Melanocyte of skin (primary cell): ENCODE data around the gene LAGE3. TPM values are rescaled to one million over a fixed set of nuclear protein-coding genes. Genes with fewer than 3 reads are reported as not detected.

Source experiments
- small RNA-seq, 2 donors: library from RNA; depleted of rRNA; stranded (forward); fragments of <200 nt; gene quantifications; one replicate each; pipeline ENCODE3, GENCODE V24; 2012
- total RNA-seq, 2 donors: library from RNA; depleted of rRNA; stranded (reverse); fragments of >200 nt; gene quantifications; 2 replicates each; pipeline ENCODE4 v1.2.3, GENCODE V29; 2012

The LAGE3 gene, protein sequence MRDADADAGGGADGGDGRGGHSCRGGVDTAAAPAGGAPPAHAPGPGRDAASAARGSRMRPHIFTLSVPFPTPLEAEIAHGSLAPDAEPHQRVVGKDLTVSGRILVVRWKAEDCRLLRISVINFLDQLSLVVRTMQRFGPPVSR
- total RNA-seq = 10 to 100 TPM; 25.5 to 33.6 TPM

DNA sequence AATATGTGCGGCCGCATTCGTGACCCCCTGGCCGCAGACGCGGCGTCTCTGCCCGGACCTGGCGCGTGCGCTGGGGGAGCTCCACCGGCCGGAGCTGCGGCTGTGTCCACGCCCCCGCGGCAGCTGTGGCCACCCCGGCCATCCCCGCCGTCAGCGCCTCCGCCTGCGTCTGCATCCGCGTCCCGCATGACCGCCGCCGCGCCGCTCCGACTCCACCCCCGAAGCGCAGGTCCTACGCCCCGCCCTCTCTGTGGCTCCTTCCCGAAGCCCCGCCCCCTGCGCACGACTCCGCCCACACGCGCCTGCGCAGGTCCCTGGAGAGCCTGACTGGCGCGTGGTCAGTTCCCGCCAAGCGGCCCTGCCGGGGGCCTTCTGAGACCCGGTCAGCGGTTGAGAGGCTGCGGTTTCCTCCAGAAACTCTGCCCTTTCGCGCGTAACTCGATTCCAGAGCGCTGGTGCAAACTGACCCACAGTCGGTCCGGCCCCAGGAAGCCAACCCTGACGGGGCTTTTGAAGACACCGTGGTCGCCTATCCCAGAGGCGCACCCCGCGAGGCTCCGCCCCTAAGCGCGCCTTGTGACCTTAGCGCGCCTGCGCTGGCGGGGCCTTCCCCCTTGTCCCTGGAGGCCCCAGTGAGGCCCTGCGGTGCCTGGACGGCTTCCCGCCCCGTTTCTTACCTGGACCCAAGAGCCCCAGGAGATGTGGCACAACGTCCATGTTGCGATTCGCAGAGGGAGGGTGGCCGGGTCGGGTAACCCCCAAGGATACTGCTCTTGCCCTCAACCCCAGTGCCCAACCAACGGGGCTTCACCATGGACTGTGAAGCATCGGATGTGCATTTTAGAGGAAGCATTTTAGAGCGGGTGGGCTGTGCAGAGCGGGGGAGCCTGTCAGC lies at the start of gene LAGE3:
Gene LAGE3 (minus strand): TSS at position 554 of the 895 bp plus-strand sequence. CDS start 366 bp downstream, at position 188.

DNA sequence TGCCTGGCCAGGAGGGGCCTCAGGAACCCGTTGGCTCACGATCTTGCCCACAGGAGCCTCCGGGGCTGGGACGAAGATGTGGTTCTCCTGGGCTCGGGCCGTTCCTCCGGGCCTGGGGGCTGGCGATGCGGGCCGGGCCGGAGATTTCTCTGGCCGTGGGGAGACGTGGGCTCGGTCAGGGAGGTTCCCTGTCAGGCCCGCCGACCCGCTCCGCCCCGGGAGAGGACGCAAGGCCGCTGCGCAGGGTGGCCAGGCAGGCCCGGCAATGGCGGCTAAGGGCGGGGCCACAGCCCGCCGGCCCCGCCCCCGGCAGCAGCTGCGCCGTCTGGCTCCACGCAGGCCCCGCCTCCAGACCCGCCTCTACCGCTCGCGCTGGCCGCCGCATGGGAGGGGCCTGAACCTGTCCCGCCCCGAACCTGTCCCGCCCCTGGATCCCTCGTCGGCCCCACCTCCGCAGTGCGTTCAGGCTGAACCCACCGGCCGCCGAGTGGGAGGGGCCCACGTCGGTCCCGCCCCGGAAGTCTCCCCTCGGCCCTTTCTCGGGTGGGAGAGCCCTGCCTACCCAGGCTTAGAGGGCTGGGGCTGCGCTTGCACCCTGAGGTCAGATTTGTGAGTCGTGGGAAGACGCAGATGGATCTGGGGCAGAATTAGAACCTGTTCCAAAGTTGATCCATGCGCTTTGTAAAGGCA lies 37.0 kb upstream of the LAGE3 start, which contains the start of gene FAM3A:
Gene FAM3A (minus strand): TSS at position 267 of the 690 bp plus-strand sequence. CDS start 460 bp downstream, outside the sequence.

DNA sequence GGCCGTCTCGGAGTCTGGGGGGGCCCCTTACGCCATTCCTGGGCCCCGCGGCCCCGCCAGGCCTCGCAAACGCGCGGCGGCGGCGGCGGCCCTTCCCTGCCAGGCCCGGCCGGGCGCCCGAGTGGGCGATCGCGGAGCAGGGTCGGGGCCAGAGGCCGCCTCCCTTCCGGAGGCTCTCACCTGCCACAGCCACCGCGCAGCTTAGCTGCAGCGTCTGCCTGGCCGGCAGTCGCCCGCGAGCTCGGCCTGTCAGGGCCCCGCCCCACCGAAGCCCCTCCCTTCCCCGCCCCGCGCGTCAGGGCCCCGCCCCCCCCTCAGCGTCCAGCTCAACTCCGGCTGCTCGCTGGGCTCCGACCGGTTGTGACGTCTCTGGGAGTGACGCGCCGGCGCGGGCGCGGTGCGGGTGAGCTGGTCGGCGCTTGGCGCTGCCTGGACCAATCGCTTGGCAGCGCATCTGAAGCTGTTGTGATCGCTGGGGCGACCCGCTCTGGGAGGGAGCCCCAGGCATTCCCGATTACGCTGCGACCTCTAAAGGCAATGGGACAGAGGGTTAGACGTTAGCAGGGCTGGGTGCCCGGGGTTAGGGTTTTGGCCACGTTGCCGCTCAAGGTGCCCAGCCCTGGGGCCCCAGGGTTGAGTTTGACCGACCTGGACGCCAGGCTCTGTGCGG lies 11.5 kb upstream of the LAGE3 start, which contains the start of gene SLC10A3:
Gene SLC10A3 (minus strand): TSS at position 216 of the 670 bp plus-strand sequence. CDS start 1,689 bp downstream, outside the sequence.

DNA sequence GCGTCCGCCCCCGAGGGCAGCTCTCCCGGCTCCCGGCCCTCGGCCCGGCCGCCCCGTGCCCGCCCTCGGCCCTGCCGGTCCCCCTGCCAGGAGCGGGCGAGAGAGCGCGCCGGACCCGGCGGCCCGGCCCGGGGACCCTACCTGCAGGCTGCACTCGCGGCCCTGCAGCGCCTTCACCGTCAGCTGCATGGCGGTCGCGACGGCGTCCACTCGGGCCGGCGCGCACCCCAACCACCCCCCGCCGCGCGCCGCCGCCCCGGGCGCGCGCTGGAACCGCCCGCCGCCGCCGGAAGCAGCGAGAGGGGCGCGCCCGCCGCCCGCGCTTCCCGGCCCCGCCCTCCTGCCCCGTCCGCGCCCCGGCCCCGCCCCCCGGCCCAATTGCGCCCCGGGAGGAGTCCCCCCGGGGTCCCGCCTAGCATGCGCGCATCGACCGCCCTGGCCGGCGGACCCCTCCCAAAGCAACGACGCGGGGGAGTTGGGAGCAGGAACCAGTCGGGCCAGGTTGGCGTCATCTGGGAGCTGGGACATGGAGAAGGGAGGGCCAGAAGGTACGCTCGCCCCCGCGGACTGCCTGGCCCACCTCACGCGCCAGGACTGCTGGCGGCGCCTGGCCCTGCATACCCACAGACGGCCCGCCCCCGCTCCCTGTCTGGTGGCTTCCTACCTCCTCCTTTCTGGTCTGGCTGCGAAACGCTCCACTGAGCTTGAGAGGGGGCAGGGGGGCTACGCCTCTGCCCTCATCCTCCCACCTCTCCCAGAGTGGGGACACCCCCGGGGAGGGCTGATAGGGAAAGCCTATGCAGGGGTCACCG lies 7.5 kb upstream of the LAGE3 start, which contains the start of gene UBL4A:
Gene UBL4A (minus strand): TSS at position 220 of the 812 bp plus-strand sequence. CDS start 31 bp downstream, at position 189.

DNA sequence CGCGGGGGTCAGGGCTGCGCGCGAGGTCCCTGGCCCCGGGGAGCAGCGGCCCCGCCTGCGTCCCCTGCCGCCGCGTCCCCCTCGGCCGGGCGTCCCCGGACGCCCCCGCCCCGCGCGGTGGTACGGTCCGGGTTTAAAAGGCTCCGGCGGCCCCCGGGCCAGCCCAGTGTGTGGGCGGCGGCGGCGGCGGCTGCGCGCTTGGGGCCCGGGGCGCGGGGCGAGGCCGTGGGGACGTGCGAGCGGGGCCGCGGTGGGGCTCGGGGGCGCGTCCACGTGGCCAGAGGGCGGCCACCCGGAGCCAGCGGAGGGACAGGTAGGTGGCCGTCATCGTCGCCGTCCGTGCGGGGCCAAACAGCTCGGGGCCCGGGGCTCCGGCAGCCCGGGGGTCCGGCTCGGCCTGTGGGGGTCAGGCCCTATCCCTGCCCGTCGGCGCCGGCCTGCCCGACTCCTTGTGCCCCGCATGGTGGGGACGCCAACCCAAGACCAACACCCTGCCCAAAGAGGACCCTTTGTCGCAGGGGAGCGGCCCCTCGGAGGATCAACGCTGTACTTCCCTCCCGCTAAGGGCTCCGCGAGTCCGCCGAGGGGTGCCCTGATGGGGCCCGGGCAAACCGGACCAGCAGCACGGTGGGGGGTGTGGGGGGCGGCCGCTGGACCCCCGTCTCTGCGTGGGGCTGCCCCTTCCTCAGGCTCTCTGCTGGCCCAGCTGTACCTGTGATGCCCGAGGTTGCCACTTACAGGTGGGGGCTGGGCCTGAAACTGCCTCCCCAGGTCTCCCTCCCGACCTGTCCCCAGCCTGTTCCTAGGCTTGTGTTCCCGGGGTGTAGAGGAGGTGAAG lies 20.7 kb downstream of the LAGE3 start, which contains the start of gene PLXNA3:
Gene PLXNA3 (plus strand): TSS at position 166 of the 838 bp plus-strand sequence. CDS start 1,903 bp downstream, outside the sequence.

DNA sequence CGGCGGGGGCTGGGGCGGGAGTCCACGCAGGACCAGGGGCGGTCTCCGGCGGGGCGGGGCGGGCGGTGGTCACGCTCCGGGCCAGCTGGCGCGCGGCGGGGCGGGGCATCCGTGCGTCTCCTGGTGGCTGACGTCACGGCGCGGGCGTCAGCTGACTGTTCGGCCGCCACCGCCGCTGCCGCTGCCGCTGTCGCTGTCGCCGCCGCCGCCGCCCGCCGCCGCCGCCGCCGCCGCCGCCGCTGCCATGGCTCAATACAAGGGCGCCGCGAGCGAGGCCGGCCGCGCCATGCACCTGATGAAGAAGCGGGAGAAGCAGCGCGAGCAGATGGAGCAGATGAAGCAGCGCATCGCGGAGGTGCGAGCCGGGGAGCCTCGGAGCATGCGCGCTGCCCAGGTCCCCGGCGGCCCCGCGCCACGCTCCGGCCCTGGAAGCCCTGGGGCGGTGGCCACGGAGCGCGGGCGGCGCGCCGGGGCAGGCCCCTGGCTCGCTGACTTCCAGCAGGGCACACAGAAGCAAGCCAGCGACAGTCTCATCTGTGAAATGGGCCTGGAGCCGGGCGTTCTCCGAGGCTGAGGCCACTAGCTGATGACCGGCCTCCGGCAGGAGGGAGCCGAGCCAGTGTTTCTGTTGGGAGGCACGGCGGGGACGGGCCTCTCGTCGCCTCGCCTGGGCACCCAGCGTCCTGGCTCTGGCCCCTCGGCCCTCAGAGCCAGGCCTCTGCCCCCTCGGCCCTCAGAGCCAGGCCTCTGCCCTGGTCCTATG lies 34.9 kb downstream of the LAGE3 start, which contains the start of gene FAM50A:
Gene FAM50A (plus strand): TSS at position 150 of the 763 bp plus-strand sequence. CDS start 95 bp downstream, at position 245.

DNA sequence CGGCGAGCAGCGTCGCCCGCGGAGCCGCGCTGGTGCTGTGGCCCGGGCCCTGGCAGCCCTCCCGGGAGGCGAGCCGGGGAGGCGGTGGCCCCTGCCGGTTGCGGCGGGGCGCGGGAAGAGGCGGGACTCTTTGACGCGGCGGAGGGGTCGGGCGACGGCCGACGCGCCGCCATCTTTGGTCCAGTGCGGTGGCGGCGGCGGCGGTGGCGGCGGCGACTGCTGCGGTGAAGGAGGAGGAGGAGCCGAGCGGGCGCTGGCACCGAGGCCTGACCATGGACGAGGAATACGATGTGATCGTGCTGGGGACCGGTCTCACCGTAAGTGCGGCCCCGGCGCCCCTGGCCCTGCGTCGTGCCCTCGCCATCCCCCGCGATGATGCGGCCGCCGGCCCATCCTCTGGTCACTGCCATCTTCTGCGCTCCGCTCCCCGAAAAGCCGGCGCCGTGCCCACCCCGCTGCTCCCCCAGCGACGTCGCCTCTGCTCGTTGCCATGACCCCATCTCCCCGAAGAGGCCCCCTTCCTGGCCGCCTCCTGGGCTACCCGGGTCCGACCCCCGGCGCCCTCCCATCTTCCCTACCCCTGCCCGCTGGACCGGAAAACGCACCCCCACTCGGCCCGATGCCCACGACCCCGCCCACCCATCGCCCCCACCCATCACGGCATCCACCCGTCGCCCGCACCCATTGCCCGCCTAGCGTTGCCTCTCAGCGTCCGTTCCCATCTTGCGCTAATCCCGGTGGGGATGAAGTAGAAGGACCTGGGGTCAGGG lies 41.9 kb downstream of the LAGE3 start, which contains the start of gene GDI1:
Gene GDI1 (plus strand): TSS at position 172 of the 770 bp plus-strand sequence. CDS start 101 bp downstream, at position 273.

DNA sequence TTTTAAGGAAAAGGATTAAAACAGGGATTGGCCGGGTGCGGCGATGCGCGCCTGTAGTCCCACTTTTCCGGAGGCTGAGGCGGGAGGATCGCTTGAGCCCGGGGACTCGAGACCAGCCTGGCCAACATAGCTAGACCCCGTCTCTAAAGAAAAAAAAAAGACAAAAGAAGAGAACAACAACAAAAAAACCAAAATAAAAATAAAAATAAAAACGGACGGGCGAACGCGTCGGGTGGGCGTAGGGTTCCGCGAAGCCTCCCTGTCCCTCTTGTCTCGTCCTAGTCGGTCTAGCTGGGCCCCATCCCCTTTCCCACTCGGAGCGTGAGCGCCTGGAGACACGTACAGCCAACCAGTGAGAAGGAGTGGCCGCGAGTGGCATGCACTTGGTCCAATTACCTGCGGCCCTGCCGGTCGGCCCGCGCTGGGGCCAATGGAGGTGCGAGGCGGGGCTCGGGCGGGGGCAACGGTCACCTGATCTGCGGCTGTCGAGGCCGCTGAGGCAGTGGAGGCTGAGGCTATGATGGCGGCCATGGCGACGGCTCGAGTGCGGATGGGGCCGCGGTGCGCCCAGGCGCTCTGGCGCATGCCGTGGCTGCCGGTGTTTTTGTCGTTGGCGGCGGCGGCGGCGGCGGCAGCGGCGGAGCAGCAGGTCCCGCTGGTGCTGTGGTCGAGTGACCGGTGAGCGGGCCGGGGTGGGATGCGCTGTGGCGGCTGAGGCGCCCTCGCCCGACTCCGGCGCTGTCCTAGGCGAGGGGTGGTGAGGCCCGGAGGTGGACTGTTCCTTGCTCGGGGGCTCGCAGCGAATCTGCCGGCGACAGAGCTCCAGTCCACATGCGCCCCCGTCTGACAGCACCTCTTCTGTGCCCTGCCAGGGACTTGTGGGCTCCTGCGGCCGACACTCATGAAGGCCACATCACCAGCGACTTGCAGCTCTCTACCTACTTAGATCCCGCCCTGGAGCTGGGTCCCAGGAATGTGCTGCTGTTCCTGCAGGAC lies 50.6 kb downstream of the LAGE3 start, which contains the start of gene ATP6AP1:
Gene ATP6AP1 (plus strand): TSS at position 502 of the 996 bp plus-strand sequence. CDS start 16 bp downstream, at position 518.

Small RNA genes within 50 kb of the gene (small RNA-seq; reads per million reads assigned to genes)
- gene MIR6858 (0 reads per million in 2 donors), gene RN7SL697P (0 reads per million in 2 donors)

Other genes with a start within 250 kb of the LAGE3 start
- not detected for gene OPN1MW3, start 221.7 kb downstream of the LAGE3 start, total RNA-seq
- gene TEX28, start 184.2 kb downstream of the LAGE3 start, total RNA-seq = not detected
- gene TKTL1, start 183.5 kb downstream of the LAGE3 start, total RNA-seq = not detected
- gene FLNA, start 104.6 kb downstream of the LAGE3 start, total RNA-seq = 100 to 1,000 TPM; 765 to 976 TPM
- 10 to 100 TPM; 27.5 to 42.0 TPM for gene EMD, start 100.0 kb downstream of the LAGE3 start, total RNA-seq
- 1,000 to 10,000 TPM in 1 of 2 donors, 100 to 1,000 TPM in 1; 813 to 1,193 TPM for gene RPL10, start 80.9 kb downstream of the LAGE3 start, total RNA-seq
- gene DNASE1L1, start 70.0 kb downstream of the LAGE3 start, total RNA-seq = 10 to 100 TPM; 28.6 to 31.3 TPM
- 10 to 100 TPM; 27.0 to 29.6 TPM for gene TAFAZZIN, start 67.7 kb downstream of the LAGE3 start, total RNA-seq
- gene ATP6AP1, start 50.6 kb downstream of the LAGE3 start, total RNA-seq = 100 to 1,000 TPM in 1 of 2 donors, 10 to 100 TPM in 1; 76.6 to 118 TPM
- gene GDI1, start 42.1 kb downstream of the LAGE3 start, total RNA-seq = 100 to 1,000 TPM in 1 of 2 donors, 10 to 100 TPM in 1; 98.1 to 105 TPM
- 10 to 100 TPM; 29.0 to 37.2 TPM for gene FAM50A, start 35.1 kb downstream of the LAGE3 start, total RNA-seq
- gene PLXNA3, start 21.0 kb downstream of the LAGE3 start, total RNA-seq = 1 to 10 TPM; 1.7 to 8.3 TPM
- gene UBL4A, start 7.3 kb upstream of the LAGE3 start, total RNA-seq = 10 to 100 TPM; 36.1 to 59.6 TPM
- gene SLC10A3, start 11.3 kb upstream of the LAGE3 start, total RNA-seq = 10 to 100 TPM in 1 of 2 donors, 1 to 10 TPM in 1; 5.2 to 10.7 TPM
- 10 to 100 TPM; 20.6 to 21.7 TPM for gene FAM3A, start 37.0 kb upstream of the LAGE3 start, total RNA-seq
- gene G6PD, start 67.6 kb upstream of the LAGE3 start, total RNA-seq = 100 to 1,000 TPM; 145 to 171 TPM
- 10 to 100 TPM; 12.0 to 15.3 TPM for gene IKBKG, start 68.3 kb upstream of the LAGE3 start, total RNA-seq
- not detected for gene CTAG1A, start 105.9 kb upstream of the LAGE3 start, total RNA-seq
- gene CTAG1B, start 140.0 kb upstream of the LAGE3 start, total RNA-seq = not detected
- not detected for gene CTAG2, start 174.3 kb upstream of the LAGE3 start, total RNA-seq